GM19328 (cell line): Measurements from ENCODE around the gene GLRA2.
A peak's percentile ranks its signal among the peaks of the same experiment; 100 is the strongest.
"Not testable (repeated sequence)": the region's sequence is repeated elsewhere in the genome, so short reads cannot be mapped to it uniquely, and the experiment has no call there.

Experiments
- ATAC-seq: cut with Tn5 transposase; IDR thresholded peaks from one replicate; pipeline ENCODE4 v1.9.1; 2021; ENCODE audit warnings: mild to moderate bottlenecking, moderate library complexity; ENCODE audit not compliant: unreplicated experiment

GLRA2 gene

DNA sequence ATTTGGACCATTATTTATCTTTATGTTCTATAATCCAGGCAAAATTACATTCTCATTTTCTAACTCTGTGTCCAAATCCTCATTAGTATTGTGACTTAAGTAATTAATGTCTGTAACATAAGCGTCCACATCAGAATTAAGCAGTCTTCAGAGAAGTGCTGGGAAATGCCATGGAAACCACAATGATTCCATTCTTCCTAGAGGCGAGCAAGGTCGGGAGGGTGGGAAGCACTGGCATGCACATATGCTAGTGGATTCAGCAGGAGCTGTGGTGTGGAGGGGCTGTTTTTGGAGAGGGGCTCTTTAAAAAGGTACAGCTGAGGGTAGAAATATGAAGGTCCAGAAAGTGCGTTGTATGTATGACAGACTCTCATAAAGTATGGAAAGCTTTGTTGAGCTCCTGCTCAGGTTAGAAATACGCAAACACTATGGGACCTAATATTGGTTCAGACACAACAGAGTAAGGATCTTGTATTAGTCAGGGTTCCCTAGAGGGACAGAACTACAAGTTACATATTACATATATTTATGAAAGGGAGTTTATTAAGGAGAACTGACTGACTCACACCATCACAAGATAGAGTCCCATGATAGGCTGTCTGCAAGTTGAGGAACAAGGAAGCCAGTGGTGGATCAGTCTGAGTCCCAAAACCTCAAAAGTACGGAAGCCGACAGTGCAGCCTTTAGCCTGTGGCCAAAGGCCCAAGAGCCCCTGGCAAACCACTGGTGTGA is 61.5 kb downstream of the GLRA2 start:
- no peak for ATAC-seq

- ATAC-seq = no peak
These were observed 62.6 kb downstream of the GLRA2 start for GRCh38 chrX:14591976-14592375.

GRCh38 chrX:14594521-14594920 is 65.2 kb downstream of the GLRA2 start:
- no peak for ATAC-seq

DNA sequence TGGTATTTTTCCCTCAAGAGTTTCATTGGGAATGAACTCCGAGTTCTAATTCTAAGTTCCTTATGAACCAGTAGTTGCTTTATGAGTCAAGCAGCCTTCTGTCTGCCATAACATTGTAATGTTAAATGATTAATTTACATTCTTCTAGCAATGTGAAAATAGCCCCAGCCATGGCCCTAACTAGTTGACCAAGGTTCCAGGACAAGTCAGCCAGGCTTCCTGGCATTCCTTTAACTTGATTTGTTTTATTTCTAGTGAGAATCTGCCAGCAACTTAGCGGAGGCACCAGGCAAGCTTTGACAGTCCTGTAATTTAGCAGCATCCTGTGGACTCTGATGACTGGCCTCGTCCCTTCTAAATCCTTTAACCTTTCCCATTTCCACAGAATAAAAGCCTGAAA is 69.0 kb downstream of the GLRA2 start:
- ATAC-seq = no peak

DNA sequence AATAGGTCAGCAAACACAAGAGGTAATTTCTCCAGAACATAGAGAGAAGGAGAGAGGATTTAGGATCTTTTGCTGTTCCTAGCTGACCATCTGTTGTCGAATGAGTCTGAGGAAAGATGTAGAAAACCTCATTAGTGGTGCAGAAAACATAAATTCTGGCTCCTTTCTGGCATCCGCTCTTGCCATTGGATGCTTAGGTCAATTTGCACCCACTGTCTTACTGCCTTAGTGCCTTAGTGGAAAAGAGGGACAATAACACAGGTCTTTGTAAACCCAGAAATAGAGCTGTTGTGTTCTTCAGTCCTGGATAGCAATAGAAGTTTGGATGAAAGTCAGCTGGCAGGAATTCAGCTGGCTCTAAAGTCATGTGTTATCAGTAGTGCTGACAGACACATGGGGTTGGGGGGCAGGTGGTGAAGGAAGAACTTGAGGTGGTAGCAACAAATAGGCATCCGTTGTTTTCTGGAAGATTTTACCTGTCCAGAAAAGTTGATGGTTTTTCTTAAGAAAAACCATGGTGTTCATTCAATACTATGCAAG is 78.2 kb downstream of the GLRA2 start:
- ATAC-seq = no peak

GRCh38 chrX:14612450-14612849 is 83.1 kb downstream of the GLRA2 start:
- not testable (repeated sequence) for ATAC-seq

DNA sequence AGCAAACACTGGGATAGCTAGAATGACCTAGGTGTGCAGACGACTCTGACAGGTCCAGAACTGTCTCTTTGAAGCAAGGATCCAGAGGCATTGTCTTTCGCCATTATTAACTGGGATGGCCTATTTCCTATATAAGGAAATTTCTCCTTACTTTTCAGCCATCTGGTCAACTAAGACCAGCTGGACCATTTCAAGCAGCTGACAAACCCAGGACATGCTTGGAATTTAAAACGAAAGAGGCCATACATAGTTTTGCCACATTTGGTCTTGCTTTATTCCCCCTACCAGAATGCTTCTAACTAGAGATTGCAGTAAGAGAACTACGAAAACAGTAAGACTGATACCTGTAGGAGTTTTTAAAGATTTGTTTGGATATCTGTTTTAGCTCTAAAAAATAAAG is 87.0 kb downstream of the GLRA2 start:
- ATAC-seq = no peak

DNA sequence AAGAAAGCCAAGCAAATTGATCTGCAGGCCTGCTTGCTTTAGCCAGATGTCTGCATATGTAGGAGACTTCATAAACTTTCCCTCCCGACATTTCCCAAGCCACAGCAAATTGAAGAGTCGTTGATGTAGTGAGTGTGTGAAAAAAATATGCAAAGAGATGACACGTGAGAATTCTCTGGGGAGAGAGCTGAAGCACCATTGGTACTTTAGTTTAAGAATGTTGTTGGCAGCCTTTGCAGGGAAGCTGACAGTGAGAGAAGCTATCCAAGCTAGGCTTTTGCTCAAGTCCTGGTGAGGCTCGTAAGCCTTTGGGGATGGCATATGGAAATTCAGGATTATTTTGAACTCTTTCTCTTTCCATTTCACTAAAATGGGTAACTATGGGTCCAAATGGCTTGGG is 87.5 kb downstream of the GLRA2 start:
- ATAC-seq = no peak

- no peak for ATAC-seq
These were observed 89.0 kb downstream of the GLRA2 start for GRCh38 chrX:14618177-14618965.

- ATAC-seq = no peak
These were observed 101.4 kb downstream of the GLRA2 start for GRCh38 chrX:14630733-14631132.

DNA sequence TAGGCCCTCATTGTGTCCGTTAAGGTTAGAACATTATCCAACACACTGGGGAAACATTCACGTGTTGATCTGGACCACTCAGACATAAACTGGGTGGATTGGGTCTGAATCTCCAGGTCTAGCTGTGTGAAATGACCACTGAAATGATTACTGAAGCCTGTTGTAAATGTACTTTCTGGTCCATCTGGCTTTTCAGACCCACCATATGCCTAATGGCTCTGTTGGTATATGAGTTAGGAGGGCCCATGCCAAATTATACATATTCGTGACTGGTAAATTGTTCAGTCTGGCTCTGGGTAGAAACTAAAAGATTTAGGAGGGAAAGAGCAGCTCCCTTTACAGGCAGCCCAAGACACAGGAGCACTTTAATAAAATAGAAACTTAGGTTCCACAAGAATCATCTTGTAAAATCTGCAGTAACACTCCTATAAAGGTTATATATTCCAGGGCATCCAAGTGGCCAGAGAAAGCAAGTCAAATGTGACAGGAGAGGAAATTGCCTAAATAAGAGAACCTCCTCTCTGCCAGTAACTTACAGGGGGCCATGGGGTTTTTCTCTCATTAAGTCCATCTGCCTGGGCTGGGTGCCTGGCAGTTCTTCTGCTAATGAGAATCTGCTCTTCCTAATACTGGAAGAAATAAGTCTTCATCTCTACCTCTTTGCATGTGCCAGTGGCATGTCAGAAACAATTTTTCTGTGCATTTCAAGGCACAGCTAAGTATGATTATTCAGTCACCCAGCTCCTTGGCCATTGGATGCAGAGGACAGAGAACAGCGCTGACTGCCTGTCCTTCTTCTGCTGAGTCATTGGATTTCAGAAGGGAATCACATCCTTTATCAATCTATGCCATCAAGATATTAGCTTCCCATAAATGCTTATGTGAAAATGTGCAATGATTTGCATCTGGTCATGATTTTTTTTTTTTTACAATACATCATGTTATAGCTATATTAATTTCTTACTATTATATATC is 112.6 kb downstream of the GLRA2 start:
- no peak for ATAC-seq

DNA sequence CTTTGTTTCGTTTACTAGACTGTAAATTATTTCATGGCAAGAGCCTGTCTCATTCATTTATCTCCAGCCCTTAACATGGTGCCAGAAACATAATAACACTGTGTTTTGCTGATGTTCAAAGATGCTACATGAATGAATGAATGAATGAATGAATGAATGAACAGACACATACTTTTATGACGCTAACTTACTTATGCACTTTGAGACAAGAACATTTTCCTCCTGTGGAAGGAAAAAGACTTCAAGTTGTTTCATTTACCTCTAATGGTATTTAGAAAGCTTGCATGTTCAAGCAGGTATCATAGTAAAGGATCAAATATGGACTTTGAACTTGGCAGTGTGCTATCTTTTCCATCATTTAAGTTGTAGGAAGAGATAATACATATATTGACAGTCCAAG is 131.6 kb downstream of the GLRA2 start:
- ATAC-seq = no peak

DNA sequence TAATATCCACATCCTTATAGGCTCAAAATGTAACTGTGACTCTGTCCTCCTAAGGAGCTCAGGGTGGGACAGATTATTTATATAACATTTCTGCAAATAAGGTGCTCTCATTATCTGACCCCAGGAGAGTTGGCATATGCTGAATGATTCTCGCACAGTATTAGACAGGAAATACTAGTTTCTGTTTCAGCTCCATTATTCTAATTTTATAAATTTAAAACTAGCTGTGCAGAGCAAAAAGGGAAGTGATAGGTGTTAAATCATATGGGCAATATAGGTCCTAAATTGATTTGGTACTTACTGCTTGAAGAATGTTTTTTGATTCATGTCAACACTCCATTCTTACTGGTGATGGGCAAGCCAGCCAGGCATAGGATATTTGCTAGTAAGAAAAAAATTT is 141.5 kb downstream of the GLRA2 start:
- ATAC-seq = peak; percentile 72

DNA sequence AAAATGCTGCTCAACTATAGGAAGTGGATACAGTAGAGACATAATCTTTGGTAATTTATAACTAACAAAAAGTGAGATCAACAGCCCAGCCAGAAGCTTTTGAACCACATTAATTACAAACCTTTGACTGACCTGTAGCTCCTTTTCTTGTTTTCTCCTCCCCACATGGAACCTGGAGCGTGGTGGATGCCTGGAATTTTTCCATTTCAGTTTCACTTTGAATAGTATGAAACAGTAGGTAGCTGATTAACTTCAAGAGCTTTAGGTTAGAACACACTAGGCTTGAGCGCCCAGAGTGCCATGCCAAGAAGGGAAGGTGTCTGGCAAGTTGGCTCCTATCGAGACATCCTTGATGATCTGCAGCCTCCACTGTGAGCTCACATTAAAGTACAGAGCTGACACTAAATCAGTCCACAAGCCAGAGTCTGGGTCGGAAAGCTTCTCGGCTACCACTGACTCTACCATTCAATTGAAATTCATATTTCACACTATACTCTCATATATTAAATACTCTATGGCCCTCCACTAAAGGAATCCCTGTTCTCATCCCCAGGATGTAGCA is 143.4 kb downstream of the GLRA2 start:
- no peak for ATAC-seq

GRCh38 chrX:14673236-14673635 is 143.9 kb downstream of the GLRA2 start:
- ATAC-seq = no peak

- ATAC-seq = peak; percentile 85
These were observed 144.4 kb downstream of the GLRA2 start for GRCh38 chrX:14673764-14674163.

- no peak for ATAC-seq
These were observed 146.2 kb downstream of the GLRA2 start for GRCh38 chrX:14675500-14675899.

DNA sequence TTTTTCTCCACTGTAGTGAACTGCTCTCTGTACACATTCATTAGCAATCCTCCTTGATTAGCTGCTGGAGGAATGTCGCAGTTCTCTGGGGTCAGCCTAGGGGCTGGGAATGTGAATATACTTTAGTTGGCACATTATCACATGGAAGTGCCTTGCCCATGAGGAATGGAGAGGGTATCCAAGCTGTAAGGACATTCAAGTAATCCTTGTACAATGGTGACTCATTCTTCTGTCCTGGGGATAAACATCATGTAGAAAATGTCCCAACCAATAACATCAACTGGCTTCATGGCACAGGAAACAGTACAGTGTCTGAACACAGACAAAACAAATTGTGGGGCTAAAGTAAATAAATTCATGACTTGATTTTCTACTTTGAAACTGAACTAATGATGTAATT is 147.1 kb downstream of the GLRA2 start:
- no peak for ATAC-seq

GRCh38 chrX:14688331-14688730 is 159.0 kb downstream of the GLRA2 start:
- ATAC-seq = not testable (repeated sequence)

DNA sequence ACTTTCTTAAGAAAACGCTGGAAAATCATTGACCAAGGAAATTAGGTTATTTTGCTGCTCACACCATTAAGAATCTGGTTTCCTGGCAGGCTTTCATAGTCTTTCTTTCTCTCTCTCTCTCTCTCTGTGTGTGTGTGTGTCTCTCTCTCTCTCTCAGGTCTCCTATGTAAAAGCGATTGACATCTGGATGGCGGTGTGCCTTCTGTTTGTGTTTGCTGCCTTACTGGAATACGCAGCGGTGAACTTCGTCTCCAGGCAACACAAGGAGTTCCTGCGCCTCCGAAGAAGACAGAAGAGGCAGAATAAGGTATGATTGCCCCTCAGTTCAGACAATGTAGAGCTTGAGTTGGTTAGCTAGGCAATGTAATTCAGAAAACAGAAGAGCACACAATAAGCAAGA is 161.2 kb downstream of the GLRA2 start:
- no peak for ATAC-seq

- ATAC-seq = no peak
These were observed 165.3 kb downstream of the GLRA2 start for GRCh38 chrX:14694611-14695010.
